Measurements from ENCODE around the gene CDS1. TPM values are rescaled to one million over a fixed set of nuclear protein-coding genes. Genes with fewer than 3 reads are reported as not detected.

CDS1 gene
- total RNA-seq, 1 donor: 0.36 TPM

- no peak for DNase-seq (ENCODE audit: low read depth)
- no peak overlapping the region for H3K4me3 ChIP-seq (ENCODE audit: low read depth, low read length)
- TF ChIP-seq CTCF (IDR thresholded peaks at IDR 0.05; ENCODE audit: insufficient read depth, low read length): no peak
Observed at GRCh38 chr4:84699001-84699671, 116.2 kb downstream of the CDS1 start.

Small RNA genes lying within 50 kb of the gene (small RNA-seq; reads per million reads assigned to genes)
- 0.32 reads per million for gene RN7SL552P
- not detected for gene RPL3P13

Other genes with a start within 250 kb of the CDS1 start
- gene NKX6-1, start 83.8 kb upstream of the CDS1 start, total RNA-seq (ENCODE audit: low replicate concordance): 0.18 TPM in 1 of 2 replicates, not detected in the other

Measured in fibroblast of the aortic adventitia (primary cell).